GM08714 (cell line): Measurements from ENCODE around the gene ANKRD63.
A peak's percentile ranks its signal among the peaks of the same experiment; 100 is the strongest.

ENCODE experiments used
- H3K4me3 ChIP-seq: fragments of 200-500 bp; sonication (Bioruptor generic); 2 replicates; pipeline ENCODE4 v1.5.1; 2014; ENCODE audit warnings: mild to moderate bottlenecking, low read length, inconsistent platforms
- ZNF274 ChIP-seq: IDR thresholded peaks from 2 replicates; pipeline ENCODE4 v1.6.1; 2012; ENCODE audit warnings: mild to moderate bottlenecking, low read depth, low read length

ANKRD63 gene

GRCh38 chr15:40293006-40293405 lies 10.1 kb upstream of the ANKRD63 start:
- no peak for TF ChIP-seq ZNF274

GRCh38 chr15:40292246-40292645 lies 9.4 kb upstream of the ANKRD63 start:
- no peak overlapping the region for H3K4me3 ChIP-seq
- TF ChIP-seq ZNF274: no peak

More at GRCh38 chr15:40293006-40293405, 10.1 kb upstream of the ANKRD63 start:
- no peak overlapping the region for H3K4me3 ChIP-seq

GRCh38 chr15:40290918-40291574 lies 8.2 kb upstream of the ANKRD63 start:
- no peak for TF ChIP-seq ZNF274
- H3K4me3 ChIP-seq: no peak overlapping the region

GRCh38 chr15:40290545-40290917 lies 7.7 kb upstream of the ANKRD63 start:
- no peak overlapping the region for H3K4me3 ChIP-seq
- TF ChIP-seq ZNF274: no peak

- no peak for TF ChIP-seq ZNF274
- no peak overlapping the region for H3K4me3 ChIP-seq
These were observed 6.4 kb upstream of the ANKRD63 start for GRCh38 chr15:40289140-40289775.

GRCh38 chr15:40287968-40288367 lies 5.1 kb upstream of the ANKRD63 start:
- H3K4me3 ChIP-seq: no peak overlapping the region
- TF ChIP-seq ZNF274: no peak

- TF ChIP-seq ZNF274: no peak
- no peak overlapping the region for H3K4me3 ChIP-seq
These were observed 4.6 kb upstream of the ANKRD63 start for GRCh38 chr15:40287505-40287904.

GRCh38 chr15:40286794-40287193 lies 3.9 kb upstream of the ANKRD63 start:
- TF ChIP-seq ZNF274: no peak

GRCh38 chr15:40286061-40286532 lies 3.2 kb upstream of the ANKRD63 start:
- no peak for TF ChIP-seq ZNF274
- H3K4me3 ChIP-seq: no peak overlapping the region

More at GRCh38 chr15:40286794-40287193, 3.9 kb upstream of the ANKRD63 start:
- no peak overlapping the region for H3K4me3 ChIP-seq

GRCh38 chr15:40285554-40286011 lies 2.7 kb upstream of the ANKRD63 start:
- H3K4me3 ChIP-seq: no peak overlapping the region
- no peak for TF ChIP-seq ZNF274

GRCh38 chr15:40285151-40285550 lies 2.3 kb upstream of the ANKRD63 start:
- no peak for TF ChIP-seq ZNF274
- no peak overlapping the region for H3K4me3 ChIP-seq

- H3K4me3 ChIP-seq: no peak overlapping the region
- TF ChIP-seq ZNF274: no peak
These were observed 894 bp upstream of the ANKRD63 start for GRCh38 chr15:40283615-40284300.

- no peak for TF ChIP-seq ZNF274
- H3K4me3 ChIP-seq: peak overlapping the region; percentile 52; the same call in 1 of the 2 replicates
These were observed 556 bp downstream of the ANKRD63 start for GRCh38 chr15:40282147-40282868.

- no peak for TF ChIP-seq ZNF274
- peak overlapping the region; percentile 52; the same call in 1 of the 2 replicates for H3K4me3 ChIP-seq
These were observed 1.1 kb downstream of the ANKRD63 start for GRCh38 chr15:40281801-40282146.
